Measurements from ENCODE around the gene LTF.

Gene LTF

DNA sequence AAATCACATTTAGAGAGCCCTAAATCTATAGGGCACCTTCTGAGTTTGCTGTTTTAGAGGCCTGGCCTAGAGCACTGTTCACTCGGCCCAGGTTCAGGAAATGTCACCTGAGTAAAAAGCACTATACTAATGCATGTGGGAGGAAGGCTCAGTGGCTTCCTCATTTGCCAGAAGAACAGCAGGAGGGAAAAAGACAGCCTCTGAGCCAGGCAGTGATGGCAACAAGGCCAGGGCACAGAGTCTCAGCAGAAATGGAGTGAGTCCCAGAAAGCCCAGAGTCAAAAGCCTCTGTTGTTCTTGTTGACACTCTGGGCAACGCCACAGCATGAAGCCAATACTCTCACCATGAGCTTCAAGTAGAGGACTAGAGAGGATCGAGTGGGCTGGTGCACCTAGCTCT lies 25.9 kb downstream of the LTF start (continued):
- TF ChIP-seq, protein P1, sequence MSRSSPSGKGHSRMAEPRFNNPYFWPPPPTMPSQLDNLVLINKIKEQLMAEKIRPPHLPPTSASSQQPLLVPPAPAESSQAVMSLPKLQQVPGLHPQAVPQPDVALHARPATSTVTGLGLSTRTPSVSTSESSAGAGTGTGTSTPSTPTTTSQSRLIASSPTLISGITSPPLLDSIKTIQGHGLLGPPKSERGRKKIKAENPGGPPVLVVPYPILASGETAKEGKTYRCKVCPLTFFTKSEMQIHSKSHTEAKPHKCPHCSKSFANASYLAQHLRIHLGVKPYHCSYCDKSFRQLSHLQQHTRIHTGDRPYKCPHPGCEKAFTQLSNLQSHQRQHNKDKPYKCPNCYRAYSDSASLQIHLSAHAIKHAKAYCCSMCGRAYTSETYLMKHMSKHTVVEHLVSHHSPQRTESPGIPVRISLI (tag by site-specific recombination; IDR thresholded peaks at IDR 0.05), result no peak
- TF ChIP-seq, protein P2, sequence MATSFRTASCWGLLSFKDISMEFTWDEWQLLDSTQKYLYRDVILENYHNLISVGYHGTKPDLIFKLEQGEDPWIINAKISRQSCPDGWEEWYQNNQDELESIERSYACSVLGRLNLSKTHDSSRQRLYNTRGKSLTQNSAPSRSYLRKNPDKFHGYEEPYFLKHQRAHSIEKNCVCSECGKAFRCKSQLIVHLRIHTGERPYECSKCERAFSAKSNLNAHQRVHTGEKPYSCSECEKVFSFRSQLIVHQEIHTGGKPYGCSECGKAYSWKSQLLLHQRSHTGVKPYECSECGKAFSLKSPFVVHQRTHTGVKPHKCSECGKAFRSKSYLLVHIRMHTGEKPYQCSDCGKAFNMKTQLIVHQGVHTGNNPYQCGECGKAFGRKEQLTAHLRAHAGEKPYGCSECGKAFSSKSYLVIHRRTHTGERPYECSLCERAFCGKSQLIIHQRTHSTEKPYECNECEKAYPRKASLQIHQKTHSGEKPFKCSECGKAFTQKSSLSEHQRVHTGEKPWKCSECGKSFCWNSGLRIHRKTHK (tag by site-specific recombination; IDR thresholded peaks at IDR 0.05), result no peak
- TF ChIP-seq ZNF510 (tag by site-specific recombination; IDR thresholded peaks at IDR 0.05; ENCODE audit: insufficient replicate concordance), result no peak
- no peak for TF ChIP-seq BCL11A (tag by site-specific recombination; IDR thresholded peaks at IDR 0.05; ENCODE audit: low read depth)
- TF ChIP-seq ZNF335 (tag by site-specific recombination; conservative IDR thresholded peaks at IDR 0.05), result no peak

DNA sequence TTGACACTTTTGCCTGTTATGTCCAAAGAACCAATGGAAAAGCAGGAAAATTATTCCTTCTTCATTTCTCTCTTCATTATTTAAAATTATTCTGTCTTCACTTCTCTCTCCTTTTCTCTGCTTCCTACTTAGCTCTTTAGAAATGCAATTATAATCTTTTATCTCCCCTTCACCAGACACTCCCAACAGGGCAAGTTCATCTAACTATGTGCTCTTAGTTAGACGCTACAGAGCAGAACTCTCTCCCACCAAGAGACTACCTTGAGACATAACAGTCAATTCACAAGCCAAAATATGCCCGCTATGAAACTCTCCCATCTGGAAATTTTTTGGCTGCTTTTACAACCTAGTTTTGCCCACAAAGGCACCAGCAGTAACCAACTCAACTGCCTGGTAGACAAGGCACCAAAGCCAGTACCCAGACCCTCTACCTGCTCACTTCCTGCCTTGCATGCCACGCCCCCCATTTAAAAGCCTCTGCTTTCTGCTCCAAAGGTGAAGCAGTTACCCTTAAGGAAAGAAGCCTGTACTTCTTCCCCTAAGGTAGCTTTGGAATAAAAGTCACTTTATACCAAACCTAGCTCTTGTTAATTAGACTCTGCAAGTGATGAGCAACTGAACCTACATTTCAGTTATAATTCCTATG lies 29.5 kb downstream of the LTF start:
- POLR2A ChIA-PET, result no interaction called here
- no peak for TF ChIP-seq ZNF292 (tag by site-specific recombination; IDR thresholded peaks at IDR 0.05; ENCODE audit: borderline replicate concordance, low read depth)
- TF ChIP-seq SP7 (tag by site-specific recombination; IDR thresholded peaks at IDR 0.05), result no peak
- TF ChIP-seq, protein P3, sequence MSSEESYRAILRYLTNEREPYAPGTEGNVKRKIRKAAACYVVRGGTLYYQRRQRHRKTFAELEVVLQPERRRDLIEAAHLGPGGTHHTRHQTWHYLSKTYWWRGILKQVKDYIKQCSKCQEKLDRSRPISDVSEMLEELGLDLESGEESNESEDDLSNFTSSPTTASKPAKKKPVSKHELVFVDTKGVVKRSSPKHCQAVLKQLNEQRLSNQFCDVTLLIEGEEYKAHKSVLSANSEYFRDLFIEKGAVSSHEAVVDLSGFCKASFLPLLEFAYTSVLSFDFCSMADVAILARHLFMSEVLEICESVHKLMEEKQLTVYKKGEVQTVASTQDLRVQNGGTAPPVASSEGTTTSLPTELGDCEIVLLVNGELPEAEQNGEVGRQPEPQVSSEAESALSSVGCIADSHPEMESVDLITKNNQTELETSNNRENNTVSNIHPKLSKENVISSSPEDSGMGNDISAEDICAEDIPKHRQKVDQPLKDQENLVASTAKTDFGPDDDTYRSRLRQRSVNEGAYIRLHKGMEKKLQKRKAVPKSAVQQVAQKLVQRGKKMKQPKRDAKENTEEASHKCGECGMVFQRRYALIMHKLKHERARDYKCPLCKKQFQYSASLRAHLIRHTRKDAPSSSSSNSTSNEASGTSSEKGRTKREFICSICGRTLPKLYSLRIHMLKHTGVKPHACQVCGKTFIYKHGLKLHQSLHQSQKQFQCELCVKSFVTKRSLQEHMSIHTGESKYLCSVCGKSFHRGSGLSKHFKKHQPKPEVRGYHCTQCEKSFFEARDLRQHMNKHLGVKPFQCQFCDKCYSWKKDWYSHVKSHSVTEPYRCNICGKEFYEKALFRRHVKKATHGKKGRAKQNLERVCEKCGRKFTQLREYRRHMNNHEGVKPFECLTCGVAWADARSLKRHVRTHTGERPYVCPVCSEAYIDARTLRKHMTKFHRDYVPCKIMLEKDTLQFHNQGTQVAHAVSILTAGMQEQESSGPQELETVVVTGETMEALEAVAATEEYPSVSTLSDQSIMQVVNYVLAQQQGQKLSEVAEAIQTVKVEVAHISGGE (tag by site-specific recombination; conservative IDR thresholded peaks at IDR 0.05; ENCODE audit: low read depth), result no peak
- TF ChIP-seq ZNF140 (tag by site-specific recombination; IDR thresholded peaks at IDR 0.05), result no peak
- TF ChIP-seq ZFP69B (tag by site-specific recombination; IDR thresholded peaks at IDR 0.05), result no peak
- TF ChIP-seq, protein P4, sequence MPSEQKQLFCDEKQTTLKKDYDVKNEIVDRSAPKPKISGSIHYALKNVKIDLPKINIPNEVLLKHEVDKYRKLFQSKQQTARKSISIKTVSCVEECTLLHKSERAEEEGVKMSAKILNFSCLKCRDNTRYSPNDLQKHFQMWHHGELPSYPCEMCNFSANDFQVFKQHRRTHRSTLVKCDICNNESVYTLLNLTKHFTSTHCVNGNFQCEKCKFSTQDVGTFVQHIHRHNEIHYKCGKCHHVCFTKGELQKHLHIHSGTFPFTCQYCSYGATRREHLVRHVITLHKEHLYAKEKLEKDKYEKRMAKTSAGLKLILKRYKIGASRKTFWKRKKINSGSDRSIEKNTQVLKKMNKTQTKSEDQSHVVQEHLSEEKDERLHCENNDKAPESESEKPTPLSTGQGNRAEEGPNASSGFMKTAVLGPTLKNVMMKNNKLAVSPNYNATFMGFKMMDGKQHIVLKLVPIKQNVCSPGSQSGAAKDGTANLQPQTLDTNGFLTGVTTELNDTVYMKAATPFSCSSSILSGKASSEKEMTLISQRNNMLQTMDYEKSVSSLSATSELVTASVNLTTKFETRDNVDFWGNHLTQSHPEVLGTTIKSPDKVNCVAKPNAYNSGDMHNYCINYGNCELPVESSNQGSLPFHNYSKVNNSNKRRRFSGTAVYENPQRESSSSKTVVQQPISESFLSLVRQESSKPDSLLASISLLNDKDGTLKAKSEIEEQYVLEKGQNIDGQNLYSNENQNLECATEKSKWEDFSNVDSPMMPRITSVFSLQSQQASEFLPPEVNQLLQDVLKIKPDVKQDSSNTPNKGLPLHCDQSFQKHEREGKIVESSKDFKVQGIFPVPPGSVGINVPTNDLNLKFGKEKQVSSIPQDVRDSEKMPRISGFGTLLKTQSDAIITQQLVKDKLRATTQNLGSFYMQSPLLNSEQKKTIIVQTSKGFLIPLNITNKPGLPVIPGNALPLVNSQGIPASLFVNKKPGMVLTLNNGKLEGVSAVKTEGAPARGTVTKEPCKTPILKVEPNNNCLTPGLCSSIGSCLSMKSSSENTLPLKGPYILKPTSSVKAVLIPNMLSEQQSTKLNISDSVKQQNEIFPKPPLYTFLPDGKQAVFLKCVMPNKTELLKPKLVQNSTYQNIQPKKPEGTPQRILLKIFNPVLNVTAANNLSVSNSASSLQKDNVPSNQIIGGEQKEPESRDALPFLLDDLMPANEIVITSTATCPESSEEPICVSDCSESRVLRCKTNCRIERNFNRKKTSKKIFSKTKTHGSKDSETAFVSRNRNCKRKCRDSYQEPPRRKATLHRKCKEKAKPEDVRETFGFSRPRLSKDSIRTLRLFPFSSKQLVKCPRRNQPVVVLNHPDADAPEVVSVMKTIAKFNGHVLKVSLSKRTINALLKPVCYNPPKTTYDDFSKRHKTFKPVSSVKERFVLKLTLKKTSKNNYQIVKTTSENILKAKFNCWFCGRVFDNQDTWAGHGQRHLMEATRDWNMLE (tag by site-specific recombination; conservative IDR thresholded peaks at IDR 0.05; ENCODE audit: low read depth), result no peak
- TF ChIP-seq BCL11A (tag by site-specific recombination; IDR thresholded peaks at IDR 0.05; ENCODE audit: low read depth), result no peak
- TF ChIP-seq ZNF670 (tag by site-specific recombination; IDR thresholded peaks at IDR 0.05; ENCODE audit: low read depth), result no peak
- no peak for TF ChIP-seq ZNF274 (IDR thresholded peaks at IDR 0.05; ENCODE audit: low read length)
- no peak for TF ChIP-seq ZNF274 (tag by site-specific recombination; IDR thresholded peaks at IDR 0.05; ENCODE audit: borderline replicate concordance)
- no peak for TF ChIP-seq KLF10 (tag by site-specific recombination; IDR thresholded peaks at IDR 0.05)
- TF ChIP-seq ZNF37A (tag by site-specific recombination; IDR thresholded peaks at IDR 0.05), result no peak
- TF ChIP-seq ZNF629 (tag by site-specific recombination; IDR thresholded peaks at IDR 0.05), result no peak
- TF ChIP-seq, protein P5, sequence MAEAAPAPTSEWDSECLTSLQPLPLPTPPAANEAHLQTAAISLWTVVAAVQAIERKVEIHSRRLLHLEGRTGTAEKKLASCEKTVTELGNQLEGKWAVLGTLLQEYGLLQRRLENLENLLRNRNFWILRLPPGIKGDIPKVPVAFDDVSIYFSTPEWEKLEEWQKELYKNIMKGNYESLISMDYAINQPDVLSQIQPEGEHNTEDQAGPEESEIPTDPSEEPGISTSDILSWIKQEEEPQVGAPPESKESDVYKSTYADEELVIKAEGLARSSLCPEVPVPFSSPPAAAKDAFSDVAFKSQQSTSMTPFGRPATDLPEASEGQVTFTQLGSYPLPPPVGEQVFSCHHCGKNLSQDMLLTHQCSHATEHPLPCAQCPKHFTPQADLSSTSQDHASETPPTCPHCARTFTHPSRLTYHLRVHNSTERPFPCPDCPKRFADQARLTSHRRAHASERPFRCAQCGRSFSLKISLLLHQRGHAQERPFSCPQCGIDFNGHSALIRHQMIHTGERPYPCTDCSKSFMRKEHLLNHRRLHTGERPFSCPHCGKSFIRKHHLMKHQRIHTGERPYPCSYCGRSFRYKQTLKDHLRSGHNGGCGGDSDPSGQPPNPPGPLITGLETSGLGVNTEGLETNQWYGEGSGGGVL (tag by site-specific recombination; IDR thresholded peaks at IDR 0.05), result no peak
- TF ChIP-seq ZNF23 (tag by site-specific recombination; IDR thresholded peaks at IDR 0.05; ENCODE audit: borderline replicate concordance), result no peak
- TF ChIP-seq, protein P6, sequence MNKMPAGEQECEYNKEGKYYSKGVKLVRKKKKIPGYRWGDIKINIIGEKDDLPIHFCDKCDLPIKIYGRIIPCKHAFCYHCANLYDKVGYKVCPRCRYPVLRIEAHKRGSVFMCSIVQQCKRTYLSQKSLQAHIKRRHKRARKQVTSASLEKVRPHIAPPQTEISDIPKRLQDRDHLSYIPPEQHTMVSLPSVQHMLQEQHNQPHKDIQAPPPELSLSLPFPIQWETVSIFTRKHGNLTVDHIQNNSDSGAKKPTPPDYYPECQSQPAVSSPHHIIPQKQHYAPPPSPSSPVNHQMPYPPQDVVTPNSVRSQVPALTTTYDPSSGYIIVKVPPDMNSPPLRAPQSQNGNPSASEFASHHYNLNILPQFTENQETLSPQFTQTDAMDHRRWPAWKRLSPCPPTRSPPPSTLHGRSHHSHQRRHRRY (tag by site-specific recombination; IDR thresholded peaks at IDR 0.05), result no peak
- TF ChIP-seq ZNF621 (tag by site-specific recombination; IDR thresholded peaks at IDR 0.05), result no peak

More for the DNA sequence above, 29.5 kb downstream of the LTF start:
- no peaks in the 10 kb centered on the region for H3K9me3 ChIP-seq (ENCODE audit: control insufficient read depth, insufficient read depth, low read depth, low read length)
- no peak overlapping the region for H3K27ac ChIP-seq (ENCODE audit: extremely low read depth, low read depth, low read length)
- H3K4me3 ChIP-seq (ENCODE audit: low read depth, low read length), result no peak overlapping the region
- no peaks in the 10 kb centered on the region for H3K36me3 ChIP-seq (ENCODE audit: control insufficient read depth in 2 of 2, insufficient read depth in 1 of 2, low read length in 2 of 2)
- no peaks in the 10 kb centered on the region for H3K4me1 ChIP-seq (ENCODE audit: control insufficient read depth, insufficient read depth, low read length)
- CTCF ChIA-PET, result interaction anchor here (0.7 to 2.1 kb wide), 3 partner anchors 14 to 897 kb away, joined by 3 to 5 read pairs (median 3); no protein-coding TSS in a partner anchor
